ENCODE data around the gene CNTNAP4.

- no peak for TF ChIP-seq POLR2A (IDR thresholded peaks at IDR 0.05)
- TF ChIP-seq, protein P1, sequence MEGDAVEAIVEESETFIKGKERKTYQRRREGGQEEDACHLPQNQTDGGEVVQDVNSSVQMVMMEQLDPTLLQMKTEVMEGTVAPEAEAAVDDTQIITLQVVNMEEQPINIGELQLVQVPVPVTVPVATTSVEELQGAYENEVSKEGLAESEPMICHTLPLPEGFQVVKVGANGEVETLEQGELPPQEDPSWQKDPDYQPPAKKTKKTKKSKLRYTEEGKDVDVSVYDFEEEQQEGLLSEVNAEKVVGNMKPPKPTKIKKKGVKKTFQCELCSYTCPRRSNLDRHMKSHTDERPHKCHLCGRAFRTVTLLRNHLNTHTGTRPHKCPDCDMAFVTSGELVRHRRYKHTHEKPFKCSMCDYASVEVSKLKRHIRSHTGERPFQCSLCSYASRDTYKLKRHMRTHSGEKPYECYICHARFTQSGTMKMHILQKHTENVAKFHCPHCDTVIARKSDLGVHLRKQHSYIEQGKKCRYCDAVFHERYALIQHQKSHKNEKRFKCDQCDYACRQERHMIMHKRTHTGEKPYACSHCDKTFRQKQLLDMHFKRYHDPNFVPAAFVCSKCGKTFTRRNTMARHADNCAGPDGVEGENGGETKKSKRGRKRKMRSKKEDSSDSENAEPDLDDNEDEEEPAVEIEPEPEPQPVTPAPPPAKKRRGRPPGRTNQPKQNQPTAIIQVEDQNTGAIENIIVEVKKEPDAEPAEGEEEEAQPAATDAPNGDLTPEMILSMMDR (IDR thresholded peaks at IDR 0.05 in 8 of 11, conservative IDR thresholded peaks at IDR 0.05 in 3 of 11), result no peak
- TF ChIP-seq POLR2AphosphoS5 (IDR thresholded peaks at IDR 0.05), result no peak
Measured at GRCh38 chr16:76297941-76298340, 20.7 kb downstream of the CNTNAP4 start.

Data from spleen (tissue), 7 donors.